Amniotic epithelial cell (primary cell): ENCODE measurements around the gene ECHDC3.

Experiments used
- DNase-seq: peaks from one replicate; pipeline ENCODE4 v3.0.0-alpha.2; 2010; ENCODE audit warnings: low read depth

Gene ECHDC3

GRCh38 chr10:11748866-11749265 lies 6.7 kb downstream of the ECHDC3 start:
- no peak for DNase-seq

GRCh38 chr10:11750420-11750819 lies 8.2 kb downstream of the ECHDC3 start:
- DNase-seq = no peak

GRCh38 chr10:11754173-11754572 lies 12.0 kb downstream of the ECHDC3 start:
- DNase-seq = no peak

DNA sequence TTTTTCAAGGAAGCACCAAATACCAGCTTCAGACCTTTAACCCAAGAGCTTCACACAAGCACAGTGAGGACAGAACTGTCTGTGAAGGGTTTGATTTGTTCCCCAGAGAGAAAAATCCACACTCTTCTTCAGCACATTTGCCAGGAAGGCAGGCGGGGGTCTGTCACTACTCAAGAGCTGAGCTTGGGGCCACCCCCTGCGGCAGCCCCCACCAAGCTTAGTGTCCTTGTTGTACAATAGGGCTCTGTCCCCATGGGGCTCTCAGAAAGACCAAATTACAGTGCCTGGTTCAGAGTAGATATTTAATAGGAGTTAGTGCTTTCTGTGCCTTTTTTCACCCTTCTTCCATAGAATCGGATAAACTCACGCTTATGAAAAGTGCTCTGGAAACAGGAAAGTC lies 12.4 kb downstream of the ECHDC3 start:
- no peak for DNase-seq

GRCh38 chr10:11755512-11756263 lies 13.5 kb downstream of the ECHDC3 start:
- DNase-seq = no peak

DNA sequence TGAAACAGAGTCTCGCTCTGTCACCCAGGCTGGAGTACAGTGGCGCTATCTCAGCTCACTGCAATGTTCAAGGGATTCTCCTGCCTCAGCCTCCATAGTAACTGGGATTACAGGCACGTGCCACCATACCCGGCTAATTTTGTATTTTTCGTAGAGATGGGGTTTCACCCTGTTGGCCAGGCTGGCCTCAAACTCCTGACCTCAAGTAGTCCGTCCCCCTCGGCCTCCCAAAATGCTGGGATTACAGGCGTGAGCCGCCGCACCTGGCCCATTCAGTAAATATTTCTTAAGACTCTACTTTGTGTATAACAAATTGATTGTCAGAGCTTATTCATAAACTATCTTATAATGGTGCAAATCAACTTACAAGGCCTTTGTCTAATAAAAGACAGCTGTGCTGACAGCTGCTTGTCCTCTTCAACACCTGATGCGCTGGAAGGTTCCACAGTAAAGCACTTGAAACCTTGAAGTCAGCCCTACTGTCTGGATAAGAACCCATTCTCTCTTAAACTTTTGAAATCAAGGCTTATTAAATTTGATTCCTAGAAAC lies 14.7 kb downstream of the ECHDC3 start:
- DNase-seq = no peak

GRCh38 chr10:11757454-11757820 lies 15.3 kb downstream of the ECHDC3 start:
- DNase-seq = peak; percentile 97

- DNase-seq = peak; percentile 82
These were observed 15.8 kb downstream of the ECHDC3 start for GRCh38 chr10:11757821-11758463.

GRCh38 chr10:11758527-11759236 lies 16.5 kb downstream of the ECHDC3 start:
- DNase-seq = no peak

DNA sequence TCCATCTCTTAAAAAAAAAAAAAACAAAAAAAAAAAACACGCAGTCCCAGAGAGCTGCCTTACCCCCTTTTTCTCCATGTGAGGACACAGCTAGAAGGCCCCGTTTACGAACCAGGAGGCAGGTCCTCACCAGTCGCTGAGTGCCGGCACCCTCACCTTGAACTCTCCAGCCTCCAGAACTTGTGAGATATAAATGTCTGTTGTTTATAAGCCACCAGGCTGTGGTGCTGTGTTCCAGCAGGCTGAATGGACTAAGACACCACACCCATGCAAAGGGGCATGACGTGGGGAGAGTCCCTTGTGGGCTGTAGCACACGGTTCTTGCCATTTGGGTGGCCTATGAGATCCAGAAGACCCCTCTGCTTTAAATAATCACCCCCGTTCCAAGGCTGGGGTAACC lies 17.2 kb downstream of the ECHDC3 start:
- DNase-seq = no peak

GRCh38 chr10:11760151-11760550 lies 18.0 kb downstream of the ECHDC3 start:
- DNase-seq = no peak

DNA sequence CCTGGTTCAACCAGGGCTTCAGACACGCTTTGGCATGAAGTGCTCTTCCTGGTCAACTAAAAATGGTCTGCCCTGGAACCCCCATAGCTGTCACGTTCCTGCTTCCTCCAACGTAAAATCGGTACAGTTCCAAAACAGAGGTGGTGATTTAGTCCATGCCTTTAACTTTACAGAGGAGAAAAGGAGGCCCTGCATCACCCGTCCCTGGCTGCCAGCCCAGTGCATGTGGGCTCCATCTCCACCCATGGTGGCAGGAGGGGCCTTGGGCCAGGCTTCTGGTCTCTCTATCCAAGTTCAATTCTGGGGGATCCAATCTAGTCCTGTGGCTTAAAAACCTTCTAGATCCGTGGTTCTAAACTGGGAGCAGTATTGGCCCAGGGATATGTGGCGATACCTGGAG lies 18.7 kb downstream of the ECHDC3 start:
- DNase-seq = no peak

DNA sequence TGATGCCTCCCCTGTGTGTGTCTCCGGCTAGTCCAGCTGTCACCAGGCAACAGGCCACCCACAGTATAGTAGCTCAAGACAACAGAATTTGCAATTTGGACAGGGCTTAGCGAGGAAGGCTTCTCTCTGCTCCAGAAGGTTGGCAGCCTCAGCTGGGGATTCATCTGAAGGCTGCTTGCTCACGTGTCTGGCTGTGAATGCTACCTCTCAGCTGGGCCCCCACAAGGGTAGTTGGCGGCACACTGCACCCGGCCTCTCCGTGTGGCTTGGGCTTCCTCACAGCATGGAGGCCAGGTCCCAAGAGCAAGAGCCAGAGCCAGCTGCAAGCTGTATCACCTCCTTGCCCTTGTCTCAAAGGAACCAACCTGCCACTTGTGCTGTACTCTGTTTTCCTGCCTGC lies 19.2 kb downstream of the ECHDC3 start:
- DNase-seq = no peak

GRCh38 chr10:11762706-11763500 lies 20.7 kb downstream of the ECHDC3 start:
- no peak for DNase-seq

- DNase-seq = no peak
These were observed 21.3 kb downstream of the ECHDC3 start for GRCh38 chr10:11763501-11763861.

GRCh38 chr10:11765141-11765540 lies 23.0 kb downstream of the ECHDC3 start:
- DNase-seq = no peak

- DNase-seq = no peak
These were observed 30.6 kb downstream of the ECHDC3 start for GRCh38 chr10:11772575-11773288.

DNA sequence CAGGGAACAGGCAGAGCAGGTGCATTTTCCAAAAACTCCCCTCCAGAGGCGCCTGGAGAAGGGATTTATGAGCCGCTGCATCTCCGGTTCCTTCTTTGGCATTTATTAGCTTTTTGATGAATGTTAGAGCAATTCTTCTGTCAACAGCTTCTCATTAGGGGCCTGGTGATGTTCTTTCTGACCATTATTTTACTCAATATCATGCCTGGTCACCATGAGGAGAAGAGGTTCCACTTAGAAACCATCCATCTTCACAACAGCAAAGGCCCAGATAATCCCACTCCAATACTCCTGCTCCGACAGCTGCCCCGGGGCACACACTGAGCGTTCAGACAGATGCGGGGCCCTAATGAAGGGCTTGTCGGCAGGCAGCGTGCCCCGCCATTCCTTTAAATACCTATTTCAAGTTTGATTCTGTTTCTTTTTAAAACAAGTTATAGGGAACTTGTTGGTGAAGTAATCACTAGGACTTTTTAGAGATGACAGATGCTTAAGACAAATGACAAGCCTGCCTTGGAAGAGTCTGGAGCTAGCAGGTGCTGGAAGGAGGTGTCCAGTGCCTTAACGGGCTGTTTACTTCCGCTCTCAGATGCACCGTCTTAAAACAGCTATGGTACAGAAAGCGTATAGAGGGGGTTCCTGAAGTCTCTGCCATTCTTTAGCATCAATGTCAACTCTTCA lies 31.7 kb downstream of the ECHDC3 start:
- DNase-seq = no peak

GRCh38 chr10:11775412-11775811 lies 33.2 kb downstream of the ECHDC3 start:
- DNase-seq = no peak

DNA sequence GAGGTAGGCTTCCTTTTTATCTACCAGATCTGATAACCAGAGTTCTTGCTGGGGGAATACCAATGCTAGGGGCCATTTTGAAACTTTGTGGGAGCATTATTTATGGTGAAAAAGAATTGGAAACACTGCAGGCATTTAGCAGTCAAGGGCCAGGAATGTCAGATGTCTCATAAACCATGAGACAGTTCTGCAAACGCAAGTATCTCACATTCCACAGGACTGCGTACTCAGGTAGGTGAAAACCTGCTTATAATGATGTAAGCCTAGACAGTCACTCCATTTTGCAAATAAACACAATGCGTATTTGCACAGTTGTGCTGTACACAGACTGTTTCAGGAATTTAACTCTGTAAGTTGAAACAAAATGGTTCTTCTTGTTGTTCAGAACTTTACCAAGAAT lies 33.9 kb downstream of the ECHDC3 start:
- DNase-seq = peak; percentile 79

GRCh38 chr10:11781114-11781513 lies 38.9 kb downstream of the ECHDC3 start:
- no peak for DNase-seq
